Caco-2 (cell line): ENCODE results near the gene ITGB2. TPM values are rescaled to one million over a fixed set of nuclear protein-coding genes. Genes with fewer than 3 reads are reported as not detected.

ENCODE experiments used
- BruUV-seq: library from RNA; stranded (reverse); fragments of 400-500 nt; replicated peaks from 2 replicates; lab custom pipeline; 2021; lab: Mats Ljungman, UMichigan
- CTCF ChIA-PET: fragments of 300-600 bp; sonication (Branson Sonifier 250); formaldehyde crosslinking; loops from one replicate; lab custom pipeline; 2022; ENCODE audit warnings: antibody characterized with exemption; lab: Charles Lee
- POLR2A ChIA-PET: fragments of 300-600 bp; sonication (Branson Sonifier 250); formaldehyde crosslinking; loops from one replicate; lab custom pipeline; 2022; ENCODE audit warnings: antibody characterized with exemption; lab: Charles Lee
- DNase-seq, 2 experiments: peaks; one replicate each; pipeline versions ENCODE4 v3.0.0 to v3.0.0-alpha.2; 2020 to 2022
- H3K27me3 ChIP-seq: replicated peaks from 2 replicates; pipeline ENCODE4 v1.6.0; 2011; ENCODE audit warnings: low read length; ENCODE audit not compliant: control insufficient read depth, insufficient read depth
- H3K36me3 ChIP-seq: 2 replicates; pipeline ENCODE4 v1.5.1; 2011; ENCODE audit warnings: low read length; ENCODE audit not compliant: control insufficient read depth, insufficient read depth
- H3K4me1 ChIP-seq: fragments of 250-450 bp; sonication (Bioruptor Pico); 2 replicates; pipeline ENCODE4 v1.5.1; 2020; ENCODE audit warnings: mild to moderate bottlenecking
- H3K4me3 ChIP-seq: 2 replicates; pipeline ENCODE4 v1.5.1; 2011; ENCODE audit warnings: low read depth, mild to moderate bottlenecking, control low read depth, low read length
- H3K9me3 ChIP-seq: fragments of 250-450 bp; sonication (Bioruptor Pico); 2 replicates; pipeline ENCODE4 v1.5.1; 2020; ENCODE audit warnings: mild to moderate bottlenecking, moderate library complexity
- H3K27ac Mint-ChIP-seq: one replicate; pipeline ENCODE4 v1.8.0; 2022; ENCODE audit warnings: mixed read lengths; ENCODE audit not compliant: unreplicated experiment
- H3K27me3 Mint-ChIP-seq: one replicate; pipeline ENCODE4 v1.8.0; 2022; ENCODE audit warnings: mixed read lengths; ENCODE audit not compliant: insufficient read depth, unreplicated experiment
- H3K36me3 Mint-ChIP-seq: one replicate; pipeline ENCODE4 v1.8.0; 2022; ENCODE audit warnings: mild to moderate bottlenecking, mixed read lengths; ENCODE audit not compliant: insufficient read depth, unreplicated experiment
- H3K4me1 Mint-ChIP-seq: one replicate; pipeline ENCODE4 v1.8.0; 2022; ENCODE audit warnings: low read depth, mixed read lengths; ENCODE audit not compliant: unreplicated experiment
- H3K4me3 Mint-ChIP-seq: one replicate; pipeline ENCODE4 v1.8.0; 2022; ENCODE audit warnings: mild to moderate bottlenecking, moderate library complexity, mixed read lengths; ENCODE audit not compliant: unreplicated experiment
- H3K9me3 Mint-ChIP-seq: one replicate; pipeline ENCODE4 v1.8.0; 2022; ENCODE audit warnings: mixed read lengths; ENCODE audit not compliant: unreplicated experiment
- CTCF ChIP-seq, 2 experiments: fragments of 200-600 bp in 1 of 2; IDR thresholded peaks; 1 replicate in 1 of 2; 2 replicates in 1 of 2; pipeline versions ENCODE4 v1.5.1 to v1.8.0; 2011 to 2022; ENCODE audit warnings: antibody characterized with exemption in 1 of 2, control low read depth in 1 of 2, inconsistent platforms in 1 of 2, low read depth in 1 of 2, low read length in 1 of 2, mild to moderate bottlenecking in 1 of 2, moderate library complexity in 1 of 2; ENCODE audit not compliant: insufficient read depth in 1 of 2, severe bottlenecking in 1 of 2, unreplicated experiment in 1 of 2
- intact Hi-C: fragments of 100-400 bp; cut with micrococcal nuclease; formaldehyde crosslinking; loops from one replicate; pipeline ENCODE4 v1.10.0; 2022; ENCODE audit not compliant: unreplicated experiment
- total RNA-seq: library from RNA; stranded (reverse); gene quantifications from 2 replicates; pipeline ENCODE4 v1.2.3, GENCODE V29; 2022

The ITGB2 gene
- total RNA-seq, 1 experiment from 2014 or later, result 0.48 TPM

GRCh38 chr21:44865561-44866280 is 55.0 kb downstream of the ITGB2 start:
- Histone ChIP-seq H3K9me3 (no peaks in the 10 kb centered on the region), H3K27me3 (no peaks in the 10 kb centered on the region), H3K4me3 (no peak overlapping the region), H3K36me3 (no peaks in the 10 kb centered on the region; the same call in none of the 2 replicates), H3K4me1 (peaks cover 39% of the 10 kb centered on the region)
- Mint-ChIP-seq H3K9me3 (no peaks in the 10 kb centered on the region), H3K36me3 (peaks cover 90% of the 10 kb centered on the region), H3K27ac (peak overlapping the region; percentile 88), H3K27me3 (no peaks in the 10 kb centered on the region), H3K4me1 (peaks cover 38% of the 10 kb centered on the region), H3K4me3 (peak overlapping the region; percentile 22)
- BruUV-seq, result no TSS peak
- intact Hi-C loops, result no loop called here
- TF ChIP-seq CTCF (IDR thresholded peaks at IDR 0.05; ENCODE audit: insufficient read depth in 1 of 2, low read depth in 1 of 2, low read length in 1 of 2, severe bottlenecking in 1 of 2, unreplicated experiment in 1 of 2), result no peak
- ChIA-PET CTCF (interaction anchor here (0.6 kb wide), 1 partner anchor 9 kb away, joined by 3 read pairs; no protein-coding TSS in a partner anchor), POLR2A (no interaction called here)
- no peak for DNase-seq

GRCh38 chr21:44862869-44863685 is 57.6 kb downstream of the ITGB2 start:
- no peaks in the 10 kb centered on the region for H3K27me3 ChIP-seq
- peaks cover 25% of the 10 kb centered on the region for H3K4me1 Mint-ChIP-seq
- ChIA-PET CTCF (no interaction called here), POLR2A (no interaction called here)
- no peaks in the 10 kb centered on the region for H3K9me3 ChIP-seq
- H3K4me3 ChIP-seq, result no peak overlapping the region
- DNase-seq, result no peak
- H3K36me3 ChIP-seq, result no peaks in the 10 kb centered on the region; the same call in none of the 2 replicates
- H3K36me3 Mint-ChIP-seq, result peaks cover 96% of the 10 kb centered on the region
- no peak overlapping the region for H3K27ac Mint-ChIP-seq
- no peak overlapping the region for H3K4me3 Mint-ChIP-seq
- intact Hi-C loops, result no loop called here
- H3K4me1 ChIP-seq, result peaks cover 15% of the 10 kb centered on the region
- no peaks in the 10 kb centered on the region for H3K9me3 Mint-ChIP-seq
- BruUV-seq, result no TSS peak
- H3K27me3 Mint-ChIP-seq, result no peaks in the 10 kb centered on the region
- no peak for TF ChIP-seq CTCF (IDR thresholded peaks at IDR 0.05; ENCODE audit: insufficient read depth in 1 of 2, low read depth in 1 of 2, low read length in 1 of 2, severe bottlenecking in 1 of 2, unreplicated experiment in 1 of 2)

- Mint-ChIP-seq H3K27ac (no peak overlapping the region), H3K9me3 (no peaks in the 10 kb centered on the region), H3K4me3 (no peak overlapping the region), H3K4me1 (peaks cover 5% of the 10 kb centered on the region), H3K27me3 (no peaks in the 10 kb centered on the region), H3K36me3 (peaks cover 86% of the 10 kb centered on the region)
- no peak for DNase-seq
- POLR2A ChIA-PET, result no interaction called here
- no peak for TF ChIP-seq CTCF (IDR thresholded peaks at IDR 0.05; ENCODE audit: insufficient read depth in 1 of 2, low read depth in 1 of 2, low read length in 1 of 2, severe bottlenecking in 1 of 2, unreplicated experiment in 1 of 2)
- no peaks in the 10 kb centered on the region for H3K4me1 ChIP-seq
- H3K9me3 ChIP-seq, result no peaks in the 10 kb centered on the region
- CTCF ChIA-PET, result no interaction called here
- no peaks in the 10 kb centered on the region for H3K27me3 ChIP-seq
- no peak overlapping the region for H3K4me3 ChIP-seq
- BruUV-seq, result no TSS peak
- H3K36me3 ChIP-seq, result no peaks in the 10 kb centered on the region; the same call in none of the 2 replicates
- intact Hi-C loops, result no loop called here
These were observed 61.9 kb downstream of the ITGB2 start for GRCh38 chr21:44858791-44859190.
